NCI-H460 (cell line): ENCODE data around the gene LRRC4B. TPM values are rescaled to one million over a fixed set of nuclear protein-coding genes. Genes with fewer than 3 reads are reported as not detected.
A peak's percentile ranks its signal among the peaks of the same experiment; 100 is the strongest.
"Not testable (repeated sequence)": the region's sequence is repeated elsewhere in the genome, so short reads cannot be mapped to it uniquely, and the experiment has no call there.

Source experiments
- DNase-seq: peaks from one replicate; pipeline ENCODE4 v3.0.0-alpha.2; 2016; ENCODE audit warnings: low read depth; ENCODE audit errors: extremely low read depth
- polyA plus RNA-seq: library from polyadenylated mRNA; depleted of rRNA; stranded (reverse); fragments of >200 nt; gene quantifications from 2 replicates; pipeline ENCODE4 v1.2.3, GENCODE V29; 2014; cell fraction: nucleus; rRNA removed
- total RNA-seq: library from RNA; depleted of rRNA; stranded (reverse); fragments of >200 nt; shearing (Covaris generic); gene quantifications from 2 replicates; pipeline ENCODE4 v1.2.3, GENCODE V29; 2014; rRNA removed

The LRRC4B gene
- total RNA-seq = 0.09 and 0.25 TPM in 2 replicates
- polyA plus RNA-seq = 0.06 TPM in 1 of 2 replicates, not detected in the other

- DNase-seq = no peak
These were observed at the start of gene LRRC4B for GRCh38 chr19:50567882-50568727. LRRC4B (minus strand) TSS chr19:50568435; CDS start chr19:50548838, 19,597 bp downstream.

- DNase-seq = not testable (repeated sequence)
These were observed 44.5 kb upstream of the LRRC4B start for GRCh38 chr19:50612504-50613404.

- peak; percentile 88 for DNase-seq
These were observed 39.9 kb upstream of the LRRC4B start for GRCh38 chr19:50607874-50608785.

- DNase-seq = no peak
These were observed 39.2 kb upstream of the LRRC4B start for GRCh38 chr19:50607388-50607787.

GRCh38 chr19:50606059-50606836 lies 38.0 kb upstream of the LRRC4B start:
- not testable (repeated sequence) for DNase-seq

GRCh38 chr19:50604264-50605073 lies 36.2 kb upstream of the LRRC4B start:
- not testable (repeated sequence) for DNase-seq

- no peak for DNase-seq
These were observed 34.7 kb upstream of the LRRC4B start for GRCh38 chr19:50602935-50603334.

- no peak for DNase-seq
These were observed 34.3 kb upstream of the LRRC4B start for GRCh38 chr19:50602496-50602895.

GRCh38 chr19:50602089-50602422 lies 33.8 kb upstream of the LRRC4B start:
- no peak for DNase-seq

- no peak for DNase-seq
These were observed 33.3 kb upstream of the LRRC4B start for GRCh38 chr19:50601407-50602088.

GRCh38 chr19:50599427-50599826 lies 31.2 kb upstream of the LRRC4B start:
- DNase-seq = no peak

GRCh38 chr19:50590191-50590590 lies 22.0 kb upstream of the LRRC4B start:
- no peak for DNase-seq

GRCh38 chr19:50581795-50582660 lies 13.8 kb upstream of the LRRC4B start:
- DNase-seq = not testable (repeated sequence)

- DNase-seq = no peak
These were observed 12.9 kb upstream of the LRRC4B start for GRCh38 chr19:50580970-50581634.

GRCh38 chr19:50580240-50580639 lies 12.0 kb upstream of the LRRC4B start:
- no peak for DNase-seq

- not testable (repeated sequence) for DNase-seq
These were observed 8.5 kb upstream of the LRRC4B start for GRCh38 chr19:50576769-50577168.
